HG03139 (cell line): Measurements from ENCODE around the gene KRTAP9-1.
"Not testable (repeated sequence)": the region's sequence is repeated elsewhere in the genome, so short reads cannot be mapped to it uniquely, and the experiment has no call there.

Experiments
- ATAC-seq: cut with Tn5 transposase; IDR thresholded peaks from one replicate; pipeline ENCODE4 v1.9.1; 2021; ENCODE audit not compliant: unreplicated experiment

The KRTAP9-1 gene

DNA sequence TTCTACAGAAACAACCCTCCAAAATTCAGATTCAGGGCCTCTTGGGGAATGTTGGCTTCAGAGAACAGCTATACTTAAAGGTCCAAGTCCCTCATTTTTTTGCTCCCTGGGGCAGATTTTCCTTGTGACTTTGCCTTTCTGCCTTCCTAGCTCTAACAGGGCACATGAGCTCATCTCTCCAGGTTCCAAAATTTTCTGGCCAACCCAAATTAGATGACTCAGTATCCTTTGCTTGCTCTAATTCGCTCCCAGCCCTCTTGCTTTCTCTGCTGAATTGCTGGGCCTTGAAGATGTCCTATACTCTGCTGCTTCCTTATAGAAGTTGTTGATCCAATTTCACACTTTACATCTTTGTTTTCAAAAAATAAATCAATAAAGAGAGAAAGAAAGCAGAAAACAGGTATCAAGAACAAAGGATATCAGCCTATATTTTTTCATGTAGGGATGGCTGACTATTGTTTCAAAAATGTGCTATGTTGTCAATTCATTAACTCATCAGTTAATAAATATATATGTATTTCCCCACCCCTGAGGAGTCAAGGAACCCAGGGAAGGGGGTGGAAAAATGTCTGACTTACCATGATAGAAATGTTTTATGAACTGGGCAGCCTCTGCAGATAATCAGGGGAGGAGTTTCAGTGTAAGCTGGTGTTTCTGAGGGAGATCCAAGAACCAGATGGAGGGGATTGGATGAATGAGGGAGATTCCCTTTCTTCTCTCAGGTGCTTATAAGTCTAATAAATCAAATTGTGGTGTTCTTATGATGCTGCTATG, 10.7 kb upstream of the KRTAP9-1 start:
- ATAC-seq, result no peak

DNA sequence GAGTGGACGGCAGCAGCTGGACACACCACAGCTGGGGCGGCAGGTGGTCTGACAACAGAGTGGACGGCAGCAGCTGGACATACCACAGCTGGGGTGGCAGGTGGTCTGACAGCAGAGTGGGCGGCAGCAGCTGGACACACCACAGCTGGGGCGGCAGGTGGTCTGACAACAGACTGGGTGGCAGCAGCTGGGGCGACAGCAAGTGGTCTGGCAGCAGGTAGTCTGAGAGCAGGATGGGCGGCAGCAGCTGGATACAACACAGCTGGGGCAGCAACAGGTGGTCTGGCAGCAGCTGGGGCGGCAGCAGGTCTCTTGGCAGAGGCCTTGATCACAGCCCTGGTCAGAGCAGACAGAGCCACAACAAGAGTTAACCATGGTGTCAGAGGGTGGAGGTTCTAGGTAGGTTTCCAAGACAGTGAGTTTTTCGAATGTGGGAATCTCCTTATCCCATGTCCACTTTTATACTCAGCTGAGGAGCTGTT, 5.2 kb upstream of the KRTAP9-1 start, which contains the start of gene KRTAP4-1:
TSS of gene KRTAP4-1 (minus strand) at position 432 of the 482 bp plus-strand sequence. CDS start at position 375, 57 bp downstream.
- no peak for ATAC-seq

DNA sequence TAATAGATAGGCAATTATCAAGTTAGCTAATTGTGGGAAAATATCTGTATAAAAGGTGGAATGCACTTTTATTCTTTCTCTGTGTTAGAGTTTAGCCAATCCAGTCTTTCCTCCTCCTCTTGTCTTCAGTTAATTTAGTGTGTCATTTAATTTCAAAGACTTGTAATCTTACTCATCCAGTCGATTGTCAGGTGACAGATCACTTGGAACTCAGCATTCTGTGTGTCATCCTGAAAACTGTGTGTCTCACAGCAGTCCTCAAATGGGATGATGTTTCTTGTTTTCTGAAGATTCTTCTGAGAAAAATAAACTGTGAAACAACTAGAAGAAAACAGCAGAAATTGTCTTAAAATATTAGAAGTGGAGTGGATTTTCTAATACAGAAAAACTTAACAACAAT, 4.7 kb upstream of the KRTAP9-1 start:
- no peak for ATAC-seq

DNA sequence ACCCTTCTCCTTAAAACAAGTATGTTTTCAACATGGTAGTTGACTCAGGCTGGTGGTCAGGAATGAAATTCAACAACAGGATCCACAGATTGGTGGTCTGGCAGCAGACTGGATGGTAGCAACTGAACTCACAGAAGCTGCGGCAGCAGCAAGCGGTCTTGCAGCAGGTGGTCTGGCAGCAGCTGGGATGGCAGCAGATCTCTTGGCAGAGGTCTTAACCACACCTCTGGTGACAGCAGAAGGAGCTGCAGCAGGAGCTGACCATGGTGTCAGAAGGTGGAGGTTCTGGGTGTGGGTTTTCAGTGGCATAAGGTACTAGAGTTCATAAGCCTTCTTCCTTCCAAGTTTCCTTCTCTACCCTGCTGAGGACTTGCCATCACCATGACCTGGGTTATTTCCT, 2.8 kb upstream of the KRTAP9-1 start:
- no peak for ATAC-seq

DNA sequence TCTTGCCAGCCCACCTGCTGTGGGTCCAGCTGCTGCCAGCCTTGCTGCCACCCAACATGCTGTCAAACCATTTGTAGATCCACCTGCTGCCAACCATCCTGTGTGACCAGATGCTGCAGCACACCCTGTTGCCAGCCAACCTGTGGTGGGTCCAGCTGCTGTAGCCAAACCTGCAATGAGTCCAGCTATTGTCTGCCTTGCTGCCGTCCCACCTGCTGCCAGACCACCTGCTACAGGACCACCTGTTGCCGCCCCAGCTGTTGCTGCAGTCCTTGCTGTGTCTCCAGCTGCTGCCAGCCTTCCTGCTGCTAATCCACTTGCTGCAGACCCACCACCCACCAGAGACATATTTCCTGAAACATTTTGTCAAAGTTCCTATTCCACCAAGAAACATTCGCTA, 641 bp downstream of the KRTAP9-1 start:
- ATAC-seq, result no peak

DNA sequence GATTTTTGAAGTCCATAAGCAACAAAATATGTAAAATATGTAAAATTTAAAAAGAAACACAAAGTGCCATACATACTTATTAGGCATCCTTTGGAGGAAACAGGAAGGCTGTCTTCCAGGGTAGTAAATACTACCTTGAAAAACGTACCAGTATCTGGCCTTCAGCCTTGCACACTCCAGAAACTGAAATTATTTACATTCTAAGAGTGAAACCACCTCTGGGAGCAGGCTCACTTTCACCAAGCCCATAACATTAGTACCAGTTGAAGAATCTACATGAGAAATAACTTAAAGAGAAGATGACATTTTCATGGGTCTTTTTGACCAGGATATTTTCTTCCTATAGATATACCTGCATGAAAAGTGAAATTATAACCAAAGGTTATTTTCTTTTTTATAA, 6.4 kb downstream of the KRTAP9-1 start:
- no peak for ATAC-seq

DNA sequence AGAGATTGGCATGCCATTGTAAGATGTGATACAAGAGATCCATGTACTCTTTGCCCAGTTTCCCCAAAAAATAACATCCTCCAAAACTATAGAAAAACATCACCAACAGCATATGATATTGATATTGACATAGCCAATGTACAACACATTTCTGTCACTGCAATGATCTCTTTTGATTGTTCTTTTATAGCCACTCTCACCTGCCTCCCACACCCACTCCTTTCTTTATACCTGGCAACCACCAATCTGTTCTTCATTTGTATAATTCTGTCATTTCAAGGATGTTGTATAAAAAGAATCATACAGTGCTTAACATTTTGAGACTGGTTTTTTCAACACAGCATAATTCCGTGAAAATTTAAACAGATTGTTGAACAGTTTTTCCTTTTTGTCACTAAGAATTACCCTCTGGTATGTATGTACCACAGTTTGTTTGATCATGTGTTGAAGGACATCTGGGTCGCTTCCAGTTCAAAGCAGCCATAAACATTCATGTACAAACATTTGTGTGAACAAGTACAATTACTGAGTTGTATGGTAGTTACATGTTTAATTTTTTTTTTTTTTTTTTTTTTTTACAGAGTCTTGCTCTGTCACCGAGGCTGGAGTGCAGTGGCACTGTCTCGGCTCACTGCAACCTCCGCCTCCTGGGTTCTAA, 9.9 kb downstream of the KRTAP9-1 start:
- no peak for ATAC-seq

DNA sequence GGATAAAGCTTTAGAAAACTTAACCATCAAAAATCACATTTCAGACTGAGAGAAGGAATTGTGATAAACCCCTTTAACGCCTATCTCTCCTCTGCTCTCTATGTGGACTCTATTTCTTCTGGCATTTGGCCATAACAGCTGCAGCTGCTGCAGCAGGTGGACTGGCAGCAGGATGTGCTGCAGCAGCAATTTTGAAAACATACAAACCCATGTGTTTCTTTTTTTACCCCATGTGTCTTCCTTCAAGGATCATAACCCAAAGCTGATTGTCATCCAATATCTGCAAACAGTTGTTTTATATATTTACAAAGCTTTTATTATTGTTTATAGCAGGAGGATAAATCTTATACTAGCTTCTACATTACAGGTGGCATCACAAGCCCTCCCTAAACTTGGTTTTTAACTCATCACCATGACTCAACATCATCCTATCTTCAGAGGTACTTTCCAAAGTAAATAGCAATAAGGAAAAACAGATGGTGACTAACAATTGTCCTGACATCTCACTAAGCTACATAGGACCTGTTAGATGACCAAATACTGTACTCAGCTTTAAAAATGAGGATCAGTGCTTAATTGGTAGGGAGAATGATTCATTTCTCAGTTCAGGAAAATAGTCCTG, 22.3 kb downstream of the KRTAP9-1 start:
- ATAC-seq, result no peak

DNA sequence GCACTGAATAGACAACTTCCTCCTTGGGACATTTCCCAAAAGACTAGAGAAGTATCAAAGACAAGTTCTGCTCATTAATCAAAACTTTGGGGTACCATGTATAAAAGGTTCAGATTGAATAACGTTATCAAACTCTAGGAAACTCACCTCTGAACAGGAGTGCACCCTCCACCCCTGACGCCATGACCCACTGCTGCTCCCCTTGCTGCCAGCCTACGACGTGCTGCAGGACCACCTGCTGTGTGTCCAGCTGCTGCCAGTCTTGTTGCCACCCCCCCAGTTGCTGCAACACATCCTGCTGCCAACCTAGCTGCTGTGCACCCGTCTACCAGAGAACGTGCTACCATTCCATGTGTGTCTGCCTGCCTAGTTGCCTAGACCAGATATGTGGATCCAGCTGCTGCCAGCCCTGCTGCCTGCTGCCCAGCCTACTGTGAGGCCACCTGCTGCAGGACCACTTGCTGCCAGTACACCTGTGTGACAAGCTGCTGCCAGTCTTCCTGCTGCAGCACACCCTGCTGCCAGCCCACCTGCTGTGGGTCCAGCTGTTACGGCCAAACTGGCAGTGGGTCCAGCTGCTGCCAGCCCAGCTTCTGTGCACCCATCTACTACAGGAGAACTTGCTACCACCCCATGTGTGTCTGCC, 23.0 kb downstream of the KRTAP9-1 start:
- ATAC-seq, result no peak

DNA sequence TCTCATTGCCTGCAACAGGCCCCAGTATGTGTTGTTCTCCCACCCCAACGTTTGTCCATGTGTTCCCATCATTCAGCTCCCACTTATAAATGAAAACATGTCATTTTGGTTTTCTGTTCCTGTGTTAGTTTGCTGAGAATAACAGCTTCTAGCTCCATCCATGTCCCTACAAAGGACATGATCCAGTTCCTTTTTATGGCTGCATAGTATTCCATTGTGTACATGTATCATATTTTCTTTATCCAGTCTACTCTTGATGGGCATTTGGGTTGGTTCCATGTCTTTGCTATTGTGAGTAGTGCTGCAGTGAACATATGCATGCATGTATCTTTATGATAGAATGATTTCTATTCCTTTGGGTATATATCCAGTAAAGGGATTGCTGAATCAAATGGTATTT, 26.0 kb downstream of the KRTAP9-1 start:
- ATAC-seq, result no peak

DNA sequence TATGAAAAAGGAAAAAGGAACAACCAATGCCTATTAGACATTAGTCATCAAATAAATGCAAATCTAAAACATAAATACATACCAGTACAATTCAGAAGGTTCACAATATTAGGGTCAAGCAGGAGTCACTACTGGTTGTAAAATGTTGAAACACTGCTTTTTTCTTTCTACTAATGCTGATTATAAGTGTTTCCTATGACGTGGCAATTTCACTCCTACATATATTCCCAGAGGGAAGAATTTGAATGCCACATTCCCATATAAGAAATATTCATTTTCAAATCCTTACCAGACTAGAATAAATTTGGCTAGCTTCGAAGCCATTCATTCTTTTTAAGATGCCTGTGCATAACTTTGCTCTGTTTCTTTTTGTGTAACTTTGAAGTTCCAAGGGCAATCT, 34.1 kb downstream of the KRTAP9-1 start:
- no peak for ATAC-seq

DNA sequence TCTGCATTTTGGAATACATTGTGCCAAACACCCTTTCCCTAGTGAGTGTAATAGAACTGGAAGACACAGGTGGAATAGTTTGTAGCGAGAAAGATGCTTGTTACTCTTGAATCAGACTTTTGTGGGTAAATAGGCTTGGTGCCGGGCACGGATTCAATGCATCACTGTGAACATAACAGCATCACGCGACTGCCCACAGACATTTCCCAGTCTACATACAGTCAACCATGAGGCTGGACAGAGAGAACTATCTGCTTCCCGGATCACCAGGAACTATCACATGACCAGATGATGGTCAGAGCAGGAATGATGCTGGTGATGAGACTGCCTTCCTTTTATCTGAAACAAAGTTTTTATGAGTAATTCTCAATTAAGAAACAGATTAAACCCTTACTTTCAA, 36.4 kb downstream of the KRTAP9-1 start:
- no peak for ATAC-seq

DNA sequence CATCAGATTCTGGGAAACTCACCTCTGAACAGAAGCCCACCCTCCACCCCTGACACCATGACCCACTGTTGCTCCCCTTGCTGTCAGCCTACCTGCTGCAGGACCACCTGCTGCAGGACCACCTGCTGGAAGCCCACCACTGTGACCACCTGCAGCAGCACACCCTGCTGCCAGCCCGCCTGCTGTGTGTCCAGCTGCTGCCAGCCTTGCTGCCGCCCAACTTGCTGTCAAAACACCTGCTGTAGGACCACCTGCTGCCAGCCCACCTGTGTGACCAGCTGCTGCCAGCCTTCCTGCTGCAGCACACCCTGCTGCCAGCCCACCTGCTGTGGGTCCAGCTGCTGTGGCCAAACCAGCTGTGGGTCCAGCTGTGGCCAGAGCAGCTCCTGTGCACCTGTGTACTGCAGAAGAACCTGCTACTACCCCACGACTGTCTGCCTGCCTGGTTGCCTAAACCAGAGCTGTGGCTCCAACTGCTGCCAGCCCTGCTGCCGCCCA, 37.0 kb downstream of the KRTAP9-1 start, which contains the start of gene KRTAP9-2:
TSS of gene KRTAP9-2 (plus strand) at position 51 of the 498 bp plus-strand sequence. CDS start at position 58, 7 bp downstream.
- not testable (repeated sequence) for ATAC-seq

DNA sequence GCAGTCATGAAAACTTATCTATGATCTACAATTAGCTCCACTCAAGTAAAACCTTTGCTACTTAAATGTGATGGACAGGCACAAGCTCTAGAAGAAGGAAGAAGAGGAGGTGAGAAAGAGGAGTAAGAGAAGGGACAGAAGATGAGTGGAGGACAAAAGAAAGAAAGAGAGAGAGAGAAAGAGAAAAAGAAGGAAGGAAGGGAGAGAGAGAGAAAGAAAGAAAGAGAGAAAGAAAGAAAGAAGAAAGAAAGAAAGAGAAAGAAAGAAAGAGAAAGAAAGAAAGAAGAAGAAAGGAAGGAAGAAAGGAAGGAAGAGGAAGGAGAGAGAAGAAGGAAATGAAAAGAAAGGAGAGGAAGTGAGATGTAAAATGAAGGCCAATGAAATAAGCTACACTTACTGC, 40.4 kb downstream of the KRTAP9-1 start:
- no peak for ATAC-seq

DNA sequence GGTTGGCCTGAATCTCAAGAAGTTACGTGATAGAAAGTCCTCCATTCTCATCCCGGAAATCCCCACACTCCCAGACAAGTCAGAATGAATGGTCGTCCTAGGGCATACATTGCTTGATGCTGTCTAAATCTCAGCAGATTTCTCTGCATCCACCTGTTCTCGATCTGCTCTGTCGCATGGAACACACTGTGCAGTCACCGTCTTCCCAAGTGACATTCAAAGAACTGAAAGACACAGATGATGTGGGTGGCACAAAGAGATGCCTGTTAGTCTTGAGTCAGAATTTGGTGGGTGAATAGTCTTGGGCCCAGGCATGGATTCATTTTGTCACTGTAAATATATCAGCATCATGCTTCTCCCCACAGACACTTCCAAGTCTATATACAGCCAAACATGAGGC, 42.0 kb downstream of the KRTAP9-1 start:
- no peak for ATAC-seq

DNA sequence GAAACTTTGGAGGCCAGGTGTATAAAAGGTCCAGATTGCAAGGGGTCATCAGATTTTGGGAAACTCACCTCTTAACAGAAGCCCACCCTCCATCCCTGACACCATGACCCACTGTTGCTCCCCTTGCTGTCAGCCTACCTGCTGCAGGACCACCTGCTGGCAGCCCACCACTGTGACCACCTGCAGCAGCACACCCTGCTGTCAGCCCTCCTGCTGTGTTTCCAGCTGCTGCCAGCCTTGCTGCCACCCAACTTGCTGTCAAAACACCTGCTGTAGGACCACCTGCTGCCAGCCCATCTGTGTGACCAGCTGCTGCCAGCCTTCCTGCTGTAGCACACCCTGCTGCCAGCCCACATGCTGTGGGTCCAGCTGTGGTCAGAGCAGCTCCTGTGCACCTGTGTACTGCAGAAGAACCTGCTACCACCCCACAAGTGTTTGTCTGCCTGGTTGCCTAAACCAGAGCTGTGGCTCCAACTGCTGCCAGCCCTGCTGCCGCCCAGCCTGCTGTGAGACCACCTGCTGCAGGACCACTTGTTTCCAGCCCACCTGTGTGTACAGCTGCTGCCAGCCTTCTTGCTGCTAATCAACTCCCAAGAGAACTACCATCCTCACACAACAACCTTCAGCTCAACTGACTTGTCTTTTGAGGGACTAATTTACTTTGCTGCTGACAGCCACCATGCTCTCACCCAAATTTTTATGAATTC, 42.9 kb downstream of the KRTAP9-1 start, which contains the start of gene KRTAP9-3:
TSS of gene KRTAP9-3 (plus strand) at position 51 of the 707 bp plus-strand sequence. CDS start at position 104, 53 bp downstream.
- ATAC-seq, result not testable (repeated sequence)

DNA sequence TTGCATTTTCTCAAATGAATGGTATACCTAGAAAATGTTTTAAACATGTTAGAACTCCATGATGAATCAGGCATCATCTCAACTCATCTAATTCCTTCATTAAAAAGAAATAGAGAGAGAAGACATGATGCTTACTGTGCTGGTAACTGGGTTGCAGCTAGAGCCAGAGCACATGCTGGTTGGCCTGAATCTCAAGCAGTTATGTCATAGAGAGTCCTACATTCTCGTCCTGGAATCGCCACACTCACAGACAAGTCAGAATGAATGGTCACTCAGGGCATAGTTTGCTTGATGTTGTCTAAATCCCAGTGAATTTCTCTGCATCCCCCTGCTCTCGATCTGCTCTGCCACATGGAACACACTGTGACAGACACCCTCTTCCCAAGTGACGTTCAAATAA, 47.4 kb downstream of the KRTAP9-1 start:
- ATAC-seq, result not testable (repeated sequence)

DNA sequence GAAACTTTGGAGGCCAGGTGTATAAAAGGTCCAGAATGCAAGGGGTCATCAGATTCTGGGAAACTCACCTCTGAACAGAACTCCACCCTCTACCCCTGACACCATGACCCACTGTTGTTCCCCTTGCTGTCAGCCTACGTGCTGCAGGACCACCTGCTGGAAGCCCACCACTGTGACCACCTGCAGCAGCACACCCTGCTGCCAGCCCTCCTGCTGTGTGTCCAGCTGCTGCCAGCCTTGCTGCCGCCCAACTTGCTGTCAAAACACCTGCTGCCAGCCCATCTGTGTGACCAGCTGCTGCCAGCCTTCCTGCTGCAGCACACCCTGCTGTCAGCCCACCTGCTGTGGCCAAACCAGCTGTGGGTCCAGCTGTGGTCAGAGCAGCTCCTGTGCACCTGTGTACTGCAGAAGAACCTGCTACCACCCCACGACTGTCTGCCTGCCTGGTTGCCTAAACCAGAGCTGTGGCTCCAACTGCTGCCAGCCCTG, 48.3 kb downstream of the KRTAP9-1 start, which contains the start of gene KRTAP9-8:
TSS of gene KRTAP9-8 (plus strand) at position 51 of the 489 bp plus-strand sequence. CDS start at position 104, 53 bp downstream.
- ATAC-seq, result not testable (repeated sequence)
